Aorta (tissue), 5 donors: Measurements from ENCODE around the gene STPG4. TPM values are rescaled to one million over a fixed set of nuclear protein-coding genes. Genes with fewer than 3 reads are reported as not detected.
"Not testable (repeated sequence)": the region's sequence is repeated elsewhere in the genome, so short reads cannot be mapped to it uniquely, and the experiment has no call there.

Source experiments
- ATAC-seq: fragments of 200-7000 bp; cut with Tn5 transposase; one replicate; pipeline ENCODE4 v1.9.1; 2022; ENCODE audit warnings: moderate library complexity; ENCODE audit not compliant: low FRiP score
- DNase-seq, 2 donors: peaks; one replicate each; pipeline ENCODE4 v3.0.0-alpha.2; 2020
- H3K27ac ChIP-seq, 2 donors: one replicate each; pipeline ENCODE4 v1.5.1; 2013; ENCODE audit warnings: low read length in 2 of 2, mild to moderate bottlenecking in 2 of 2, moderate library complexity in 2 of 2, control low read depth in 1 of 2, inconsistent platforms in 1 of 2, low read depth in 1 of 2
- H3K27me3 ChIP-seq, 2 donors: one replicate each; pipeline ENCODE4 v1.6.1; 2013; ENCODE audit warnings: control low read depth in 1 of 2, low read length in 1 of 2, mild to moderate bottlenecking in 1 of 2, moderate library complexity in 1 of 2; ENCODE audit not compliant: insufficient read depth in 2 of 2, control insufficient read depth in 1 of 2
- H3K36me3 ChIP-seq, 2 donors: one replicate each; pipeline ENCODE4 v1.6.1; 2013; ENCODE audit warnings: control low read depth in 1 of 2, low read length in 1 of 2, mild to moderate bottlenecking in 1 of 2; ENCODE audit not compliant: insufficient read depth in 2 of 2, control insufficient read depth in 1 of 2
- H3K4me1 ChIP-seq, 2 donors: one replicate each; pipeline ENCODE4 v1.6.1; 2013; ENCODE audit warnings: low read length in 2 of 2, control low read depth in 1 of 2, mild to moderate bottlenecking in 1 of 2, moderate library complexity in 1 of 2; ENCODE audit not compliant: insufficient read depth in 2 of 2, control insufficient read depth in 1 of 2
- H3K4me3 ChIP-seq, 2 donors: one replicate each; pipeline ENCODE4 v1.5.1; 2013; ENCODE audit warnings: low read length in 2 of 2, control low read depth in 1 of 2, mild to moderate bottlenecking in 1 of 2
- H3K9me3 ChIP-seq: one replicate; pipeline ENCODE4 v1.6.1; 2013; ENCODE audit warnings: mild to moderate bottlenecking, low read length; ENCODE audit not compliant: control insufficient read depth
- WGBS, 2 donors: extraction: QIAGEN DNeasy Blood & Tissue Kit; methylation state at CpG; one replicate each; pipeline ENCODE4 v1.1.7; 2013; 5-methylcytosine and 5-hydroxymethylcytosine counted together
- intact Hi-C, 2 donors: fragments of 100-400 bp; cut with DNase I; formaldehyde crosslinking; loops; one replicate each; pipeline versions ENCODE4 v1.14.2 to v1.15.0; 2022
- polyA plus RNA-seq, 2 donors: library from polyadenylated mRNA; stranded (reverse); fragments of 200-250 nt; gene quantifications; one replicate each; pipeline ENCODE4 v1.2.3, GENCODE V29; 2013
- total RNA-seq, 2 donors: library from RNA; stranded (reverse); fragmentation: NEBNext Ultra II Directional; extraction: Animal tissue kit (Norgen Biotek cat#: 25700); gene quantifications; one replicate each; pipeline ENCODE4 v1.2.1, GENCODE V29; 2021
- donor health status: healthy with polysubstance abuse.
- donor health status: Bipolar disorder and iron deficiency.
- donor health status: DM: no; HTN: no; CAD: no.
- donor health status: DM: no; HTN: no; CAD: no.
- donor health status: DM: yes; HTN: yes; CAD: no.

STPG4 gene
- total and polyA plus RNA-seq, 4 donors = 0.51 to 0.90 (median 0.75) TPM; not detected in 1

GRCh38 chr2:47168895-47169294, 13.8 kb upstream of the STPG4 start:
- ATAC-seq, DNase-seq, H3K27ac ChIP-seq, H3K4me3 ChIP-seq, H3K27me3 ChIP-seq, H3K9me3 ChIP-seq, H3K36me3 ChIP-seq, intact Hi-C loops: not testable (repeated sequence)
- H3K4me1 ChIP-seq = peaks cover 6 to 12% of the 10 kb centered on the region in 2 donors
- 65 to 69% methylated on average over 8 of the region's 8 CpGs for WGBS, 2 donors

- H3K4me1 ChIP-seq = peaks cover 3 to 6% of the 10 kb centered on the region in 2 donors
- WGBS, 2 donors = 66 to 69% methylated on average over 5 of the region's 5 CpGs
- H3K27me3 ChIP-seq = no peaks in the 10 kb centered on the region
- H3K36me3 ChIP-seq = no peaks in the 10 kb centered on the region
- no peak for ATAC-seq
- no peak overlapping the region for H3K27ac ChIP-seq
- no peaks in the 10 kb centered on the region for H3K9me3 ChIP-seq
- H3K4me3 ChIP-seq = no peak overlapping the region
- no peak for DNase-seq
- intact Hi-C loops = no loop called here
These were observed 12.0 kb upstream of the STPG4 start for GRCh38 chr2:47167149-47167548.

- no peaks in the 10 kb centered on the region for H3K9me3 ChIP-seq
- ATAC-seq = no peak
- no peak overlapping the region for H3K4me3 ChIP-seq
- intact Hi-C loops = no loop called here
- peaks cover 2 to 6% of the 10 kb centered on the region in 2 donors for H3K4me1 ChIP-seq
- no peaks in the 10 kb centered on the region for H3K27me3 ChIP-seq
- H3K27ac ChIP-seq = no peak overlapping the region
- DNase-seq = no peak
- H3K36me3 ChIP-seq = peaks cover 0 to 4% of the 10 kb centered on the region in 2 donors
These were observed 10.0 kb upstream of the STPG4 start for GRCh38 chr2:47165001-47165555.

GRCh38 chr2:47162780-47163179, 7.7 kb upstream of the STPG4 start:
- no peak for DNase-seq
- intact Hi-C loops = no loop called here
- Histone ChIP-seq H3K4me1 (peaks cover 2 to 6% of the 10 kb centered on the region in 2 donors), H3K9me3 (no peaks in the 10 kb centered on the region), H3K27ac (no peak overlapping the region), H3K36me3 (peaks cover 1 to 6% of the 10 kb centered on the region in 2 donors), H3K4me3 (no peak overlapping the region), H3K27me3 (no peaks in the 10 kb centered on the region)
- 63 to 78% methylated on average over 3 of the region's 3 CpGs for WGBS, 2 donors
- ATAC-seq = no peak

GRCh38 chr2:47161475-47161874, 6.4 kb upstream of the STPG4 start:
- Histone ChIP-seq H3K27me3 (no peaks in the 10 kb centered on the region), H3K4me3 (no peak overlapping the region), H3K36me3 (peaks cover 1 to 6% of the 10 kb centered on the region in 2 donors), H3K27ac (no peak overlapping the region), H3K9me3 (no peaks in the 10 kb centered on the region), H3K4me1 (peaks cover 2 to 6% of the 10 kb centered on the region in 2 donors)
- DNase-seq (no peak), ATAC-seq (no peak)
- intact Hi-C loops = no loop called here
- WGBS, 2 donors = 89 to 94% methylated on average over 3 of the region's 3 CpGs

- no peak overlapping the region for H3K27ac ChIP-seq
- H3K36me3 ChIP-seq = peaks cover 1 to 9% of the 10 kb centered on the region in 2 donors
- H3K9me3 ChIP-seq = no peaks in the 10 kb centered on the region
- WGBS, 2 donors = 89 to 95% methylated on average over 1 of the region's 1 CpG
- H3K4me3 ChIP-seq = no peak overlapping the region
- peaks cover 1 to 5% of the 10 kb centered on the region in 2 donors for H3K4me1 ChIP-seq
- ATAC-seq (no peak), DNase-seq (no peak)
- intact Hi-C loops = no loop called here
- H3K27me3 ChIP-seq = no peaks in the 10 kb centered on the region
These were observed 5.6 kb upstream of the STPG4 start for GRCh38 chr2:47160660-47161059.

- Histone ChIP-seq H3K27me3 (no peaks in the 10 kb centered on the region), H3K9me3 (no peaks in the 10 kb centered on the region), H3K4me1 (peaks cover 0 to 2% of the 10 kb centered on the region in 2 donors), H3K4me3 (no peak overlapping the region), H3K27ac (no peak overlapping the region), H3K36me3 (peaks cover 1 to 9% of the 10 kb centered on the region in 2 donors)
- DNase-seq (no peak), ATAC-seq (no peak)
- 87 to 91% methylated on average over 3 of the region's 3 CpGs for WGBS, 2 donors
- intact Hi-C loops = no loop called here
These were observed 5.1 kb upstream of the STPG4 start for GRCh38 chr2:47160211-47160610.

- H3K9me3 ChIP-seq = no peaks in the 10 kb centered on the region
- WGBS, 2 donors = 95 to 100% methylated on average over 3 of the region's 3 CpGs
- intact Hi-C loops = no loop called here
- DNase-seq (no peak), ATAC-seq (no peak)
- no peaks in the 10 kb centered on the region for H3K27me3 ChIP-seq
- H3K36me3 ChIP-seq = peaks cover 1 to 9% of the 10 kb centered on the region in 2 donors
- no peak overlapping the region for H3K27ac ChIP-seq
- H3K4me1 ChIP-seq = peaks cover 0 to 2% of the 10 kb centered on the region in 2 donors
- no peak overlapping the region for H3K4me3 ChIP-seq
These were observed 4.5 kb upstream of the STPG4 start for GRCh38 chr2:47159627-47160026.

- DNase-seq (no peak), ATAC-seq (no peak)
- Histone ChIP-seq H3K4me1 (peaks cover 0 to 2% of the 10 kb centered on the region in 2 donors), H3K27ac (no peak overlapping the region), H3K9me3 (no peaks in the 10 kb centered on the region), H3K4me3 (no peak overlapping the region), H3K36me3 (peaks cover 1 to 12% of the 10 kb centered on the region in 2 donors), H3K27me3 (no peaks in the 10 kb centered on the region)
- WGBS, 2 donors = 95% methylated on average over 2 of the region's 2 CpGs
- intact Hi-C loops = no loop called here
These were observed 3.5 kb upstream of the STPG4 start for GRCh38 chr2:47158576-47158975.
